HFF-Myc (cell line): ENCODE data around the gene TK2.

Experiments used
- DNase-seq: peaks from one replicate; pipeline ENCODE4 v3.0.0-alpha.2; 2011; ENCODE audit warnings: low read depth; ENCODE audit errors: extremely low read depth
- H3K4me3 ChIP-seq: replicated peaks from 2 replicates; pipeline ENCODE4 v1.5.1; 2011; ENCODE audit warnings: low read depth, mild to moderate bottlenecking, control low read depth, low read length
- CTCF ChIP-seq: IDR thresholded peaks from 2 replicates; pipeline ENCODE4 v1.5.1; 2012; ENCODE audit warnings: mild to moderate bottlenecking, low read depth, low read length, control low read depth; ENCODE audit errors: missing control alignments

TK2 gene

GRCh38 chr16:66524601-66525164, 25.2 kb downstream of the TK2 start:
- DNase-seq, result no peak
- TF ChIP-seq CTCF, result no peak
- no peak overlapping the region for H3K4me3 ChIP-seq

- no peak for DNase-seq
- no peak overlapping the region for H3K4me3 ChIP-seq
- TF ChIP-seq CTCF, result no peak
Measured at GRCh38 chr16:66523861-66524354, 26.0 kb downstream of the TK2 start.

- no peak for DNase-seq
- TF ChIP-seq CTCF, result no peak
- no peak overlapping the region for H3K4me3 ChIP-seq
Measured at GRCh38 chr16:66522816-66523590, 26.9 kb downstream of the TK2 start.

GRCh38 chr16:66521951-66522771, 27.8 kb downstream of the TK2 start:
- DNase-seq, result no peak
- H3K4me3 ChIP-seq, result no peak overlapping the region
- TF ChIP-seq CTCF, result no peak

GRCh38 chr16:66521252-66521713, 28.6 kb downstream of the TK2 start:
- no peak overlapping the region for H3K4me3 ChIP-seq
- TF ChIP-seq CTCF, result no peak
- no peak for DNase-seq

GRCh38 chr16:66520406-66521170, 29.3 kb downstream of the TK2 start:
- DNase-seq, result no peak
- no peak for TF ChIP-seq CTCF
- no peak overlapping the region for H3K4me3 ChIP-seq
